ENCODE data around the gene PRR20C.
"Not testable (repeated sequence)": the region's sequence is repeated elsewhere in the genome, so short reads cannot be mapped to it uniquely, and the experiment has no call there.

The PRR20C gene

GRCh38 chr13:57166897-57167296 is 13.0 kb downstream of the PRR20C start, which contains the start of gene PRR20E:
Gene PRR20E, plus strand, starts transcription at chr13:57167197. Its CDS starts 387 bp downstream, at chr13:57167584.
- not testable (repeated sequence) for H3K4me3 ChIP-seq (ENCODE audit: low read length); DNase-seq (ENCODE audit: low read depth)

- no peak for DNase-seq (ENCODE audit: low read depth)
- TF ChIP-seq CTCF (conservative IDR thresholded peaks at IDR 0.05; ENCODE audit: low read length), result no peak
- H3K4me3 ChIP-seq (ENCODE audit: low read length), result no peak overlapping the region
Observed at GRCh38 chr13:57191667-57192066, 37.8 kb downstream of the PRR20C start.

All from AG10803 (cell line).